GM12878 (cell line): ENCODE measurements around the gene PRKCZ. TPM values are rescaled to one million over a fixed set of nuclear protein-coding genes. Genes with fewer than 3 reads are reported as not detected.

Source experiments
- ATAC-seq: fragments of 200-7000 bp; cut with Tn5 transposase; 3 replicates; pipeline ENCODE4 v1.9.1; 2020; ENCODE audit warnings: mild to moderate bottlenecking, moderate library complexity
- BruUV-seq: library from RNA; stranded (reverse); fragments of 400-500 nt; replicated peaks from 2 replicates; lab custom pipeline; 2021; lab: Mats Ljungman, UMichigan
- CTCF ChIA-PET: fragments of 300-600 bp; sonication (Branson Sonifier 250); formaldehyde crosslinking; extraction: SDS; loops from one replicate; lab custom pipeline; 2021; ENCODE audit warnings: inconsistent platforms; lab: Yijun Ruan, JAX
- POLR2A ChIA-PET: fragments of 350-600 bp; formaldehyde crosslinking; extraction: SDS; loops from one replicate; lab custom pipeline; 2021; ENCODE audit warnings: inconsistent platforms; lab: Charles Lee
- RAD21 ChIA-PET: fragments of 300-600 bp; sonication (Branson Sonifier 250); formaldehyde crosslinking; loops from one replicate; lab custom pipeline; 2023; ENCODE audit warnings: antibody characterized with exemption; ENCODE audit not compliant: unreplicated experiment; lab: Charles Lee
- SMC1A ChIA-PET: fragments of 300-600 bp; sonication (Branson Sonifier 250); formaldehyde crosslinking; loops from one replicate; lab custom pipeline; 2023; ENCODE audit not compliant: unreplicated experiment, uncharacterized antibody; lab: Charles Lee
- DNase-seq: peaks from one replicate; pipeline ENCODE4 v3.0.0-alpha.2; 2011; ENCODE audit warnings: low read depth, low spot score
- FAIRE-seq: peaks from 3 replicates; lab custom pipeline; 2011; peaks lifted over from hg19 to GRCh38; lab: Jason Lieb, UNC
- H2AFZ ChIP-seq: 2 replicates; pipeline ENCODE4 v1.6.0; 2011; ENCODE audit warnings: low read depth, low read length, control low read depth; ENCODE audit not compliant: control insufficient read depth
- H3K27ac ChIP-seq: 2 replicates; pipeline ENCODE4 v1.5.1; 2011; ENCODE audit warnings: control low read depth; ENCODE audit not compliant: control insufficient read depth, insufficient read depth
- H3K27me3 ChIP-seq, 2 experiments: replicated peaks in 1 of 2; 2 replicates each; pipeline versions ENCODE4 v1.6.0 to v1.6.1; 2011; ENCODE audit warnings: low read length in 1 of 2; ENCODE audit not compliant: control insufficient read depth in 2 of 2, insufficient read depth in 2 of 2
- H3K36me3 ChIP-seq, 2 experiments: 2 replicates each; pipeline ENCODE4 v1.5.1; 2011; ENCODE audit warnings: low read length in 1 of 2; ENCODE audit not compliant: control insufficient read depth in 2 of 2, insufficient read depth in 2 of 2
- H3K4me1 ChIP-seq: 2 replicates; pipeline ENCODE4 v1.6.1; 2011; ENCODE audit warnings: mild to moderate bottlenecking, low read length, moderate library complexity, mixed read lengths; ENCODE audit not compliant: control insufficient read depth, insufficient read depth
- H3K4me2 ChIP-seq: 2 replicates; pipeline ENCODE4 v1.6.0; 2011; ENCODE audit warnings: control low read depth; ENCODE audit not compliant: control insufficient read depth, insufficient read depth
- H3K4me3 ChIP-seq: fragments of 200-600 bp; sonication (generic); 2 replicates; pipeline ENCODE4 v1.5.1; 2016
- H3K79me2 ChIP-seq: 2 replicates; pipeline ENCODE4 v1.6.0; 2011; ENCODE audit warnings: low read length; ENCODE audit not compliant: control insufficient read depth, insufficient read depth
- H3K9ac ChIP-seq: 2 replicates; pipeline ENCODE4 v1.8.0; 2011; ENCODE audit warnings: low read length, control low read depth, mixed read lengths; ENCODE audit not compliant: control insufficient read depth, insufficient read depth
- H3K9me3 ChIP-seq: replicated peaks from 3 replicates; pipeline ENCODE4 v1.5.1; 2011; ENCODE audit warnings: mild to moderate bottlenecking, low read length; ENCODE audit not compliant: control insufficient read depth, insufficient read depth
- H4K20me1 ChIP-seq: 2 replicates; pipeline ENCODE4 v1.6.0; 2011; ENCODE audit not compliant: control insufficient read depth, insufficient read depth
- ATF2 ChIP-seq: IDR thresholded peaks from 2 replicates; pipeline ENCODE4 v1.6.1; 2012; ENCODE audit warnings: low read length, inconsistent platforms
- BCL3 ChIP-seq: IDR thresholded peaks from 2 replicates; pipeline ENCODE4 v1.6.1; 2011; ENCODE audit warnings: borderline replicate concordance, low read depth, mild to moderate bottlenecking, moderate library complexity, low read length; ENCODE audit not compliant: insufficient read depth, poor library complexity, severe bottlenecking
- E2F8 ChIP-seq: fragments of 450-650 bp; IDR thresholded peaks from 2 replicates; pipeline ENCODE4 v1.6.1; 2018; ENCODE audit warnings: mild to moderate bottlenecking, low read depth, moderate library complexity; ENCODE audit not compliant: partially characterized antibody
- EGR1 ChIP-seq, 2 experiments: IDR thresholded peaks; 1 replicate in 1 of 2; 2 replicates in 1 of 2; pipeline ENCODE4 v1.6.1; 2011 to 2012; ENCODE audit warnings: low read depth in 2 of 2, low read length in 2 of 2, borderline replicate concordance in 1 of 2, mild to moderate bottlenecking in 1 of 2, moderate library complexity in 1 of 2
- EZH2 ChIP-seq: IDR thresholded peaks from 2 replicates; pipeline ENCODE4 v1.6.1; 2012; ENCODE audit warnings: low read depth, mild to moderate bottlenecking, control low read depth, inconsistent platforms, low read length, borderline replicate concordance; ENCODE audit not compliant: control insufficient read depth
- FOXK2 ChIP-seq: fragments of 450-650 bp; IDR thresholded peaks from 2 replicates; pipeline ENCODE4 v1.6.1; 2017; ENCODE audit warnings: mild to moderate bottlenecking, moderate library complexity
- HDAC2 ChIP-seq: fragments of 200-600 bp; sonication (generic); IDR thresholded peaks from 2 replicates; pipeline ENCODE4 v1.6.1; 2017
- MEF2B ChIP-seq: fragments of 450-650 bp; IDR thresholded peaks from 2 replicates; pipeline ENCODE4 v1.6.1; 2018; ENCODE audit warnings: mild to moderate bottlenecking, moderate library complexity; ENCODE audit not compliant: partially characterized antibody, poor library complexity, severe bottlenecking
- MTA2 ChIP-seq: fragments of 450-650 bp; IDR thresholded peaks from 2 replicates; pipeline ENCODE4 v1.6.1; 2016; ENCODE audit warnings: low read depth, mild to moderate bottlenecking, moderate library complexity
- MYC ChIP-seq: IDR thresholded peaks from 2 replicates; pipeline ENCODE4 v1.6.1; 2011; ENCODE audit warnings: mild to moderate bottlenecking, low read length, moderate library complexity, inconsistent platforms; ENCODE audit not compliant: insufficient read depth, insufficient replicate concordance, insufficient read length, severe bottlenecking
- PAX8 ChIP-seq: fragments of 450-650 bp; IDR thresholded peaks from 2 replicates; pipeline ENCODE4 v1.6.1; 2017; ENCODE audit warnings: mild to moderate bottlenecking, moderate library complexity
- RB1 ChIP-seq: fragments of 450-650 bp; formaldehyde crosslinking; IDR thresholded peaks from 2 replicates; pipeline ENCODE4 v1.6.1; 2017; ENCODE audit warnings: mild to moderate bottlenecking, borderline replicate concordance
- RFX5 ChIP-seq: IDR thresholded peaks from 2 replicates; pipeline ENCODE4 v1.6.1; 2011; ENCODE audit warnings: low read depth, low read length, improper control_type of control experiment
- RUNX3 ChIP-seq: IDR thresholded peaks from 2 replicates; pipeline ENCODE4 v1.6.1; 2012; ENCODE audit warnings: low read length, inconsistent platforms
- STAT1 ChIP-seq: fragments of 450-650 bp; conservative IDR thresholded peaks from 2 replicates; pipeline ENCODE4 v1.6.1; 2014; ENCODE audit warnings: antibody characterized with exemption, mild to moderate bottlenecking
- STAT3 ChIP-seq: IDR thresholded peaks from 2 replicates; pipeline ENCODE4 v1.6.1; 2011; ENCODE audit warnings: low read depth, low read length, improper control_type of control experiment
- USF2 ChIP-seq: IDR thresholded peaks from 2 replicates; pipeline ENCODE4 v1.6.1; 2011; ENCODE audit warnings: low read depth, low read length, improper control_type of control experiment, borderline replicate concordance
- WRNIP1 ChIP-seq: IDR thresholded peaks from 2 replicates; pipeline ENCODE4 v1.6.1; 2011; ENCODE audit warnings: low read depth, low read length, improper control_type of control experiment, borderline replicate concordance
- WGBS: methylation state at CpG from one replicate; pipeline ENCODE4 v1.1.6; 2016; ENCODE audit warnings: low lambda C conversion rate; ENCODE audit not compliant: insufficient replicate concordance, insufficient coverage; ENCODE audit errors: missing lambda C conversion rate; 5-methylcytosine and 5-hydroxymethylcytosine counted together
- in situ Hi-C: fragments of 300-500 bp; cut with MboI; formaldehyde crosslinking; loops from 9 replicates; pipeline ENCODE4 v1.14.3; 2018; ENCODE audit warnings: mixed read lengths
- intact Hi-C: fragments of 100-400 bp; cut with micrococcal nuclease; formaldehyde crosslinking; loops from one replicate; pipeline ENCODE4 v1.14.2; 2022; ENCODE audit not compliant: unreplicated experiment
- polyA plus RNA-seq, 11 experiments: library from polyadenylated mRNA; depleted of rRNA in 4 of 11; unstranded in 6 of 11; stranded (reverse) in 5 of 11; fragments of >200 nt; fragmentation: Nextera tagmentation in 4 of 11; fragmentation: Illumina TruSeq in 1 of 11; extraction: Ambion mirVana in 4 of 11; extraction: Trizol in 1 of 11; gene quantifications; 1 replicate in 1 of 11; 2 replicates in 10 of 11; pipeline versions ENCODE4 v1.2.1 to v1.2.3, GENCODE V29; 2011 to 2016; ENCODE audit warnings: inconsistent platforms in 2 of 11, missing spikeins in 2 of 11, low read depth in 1 of 11
- total RNA-seq, 4 experiments: library from RNA; depleted of rRNA in 3 of 4; stranded (reverse); fragments of >200 nt in 3 of 4; fragmentation: Illumina TruSeq in 1 of 4; extraction: Trizol in 1 of 4; gene quantifications; 2 replicates each; pipeline versions ENCODE4 v1.2.1 to v1.2.3, GENCODE V29; 2013 to 2021

The PRKCZ gene
- total and polyA plus RNA-seq, 10 of the 15 experiments (the other 5 are each of a cell fraction or from before 2014, with no cell fraction given): 0.05 to 1.9 (median 0.64) TPM; not detected in 1

- Histone ChIP-seq H3K27me3 (no peaks in the 10 kb centered on the region), H3K9me3 (peaks cover 4% of the 10 kb centered on the region; the same call in 1 of the 3 replicates), H3K27ac (no peak overlapping the region), H3K4me3 (no peak overlapping the region), H3K4me2 (no peak overlapping the region), H3K9ac (no peak overlapping the region), H3K36me3 (no peaks in the 10 kb centered on the region), H3K4me1 (no peaks in the 10 kb centered on the region), H4K20me1 (no peaks in the 10 kb centered on the region), H3K79me2 (no peaks in the 10 kb centered on the region), H2AFZ (no peak overlapping the region)
- ATAC-seq (no peak), FAIRE-seq (no peak), DNase-seq (no peak)
- SMC1A ChIA-PET: no interaction called here
- CTCF ChIA-PET: no interaction called here
- intact Hi-C loops (no loop called here), in situ Hi-C loops (no loop called here)
- BruUV-seq: no TSS peak
- RAD21 ChIA-PET: no interaction called here
- WGBS: 87% methylated on average over 38 of the region's 38 CpGs
- POLR2A ChIA-PET: no interaction called here
- no peak for TF ChIP-seq USF2
- no peak for TF ChIP-seq STAT1
- no peak for TF ChIP-seq RB1
- no peak for TF ChIP-seq STAT3
- TF ChIP-seq MYC: no peak
- TF ChIP-seq ATF2: no peak
- no peak for TF ChIP-seq MTA2
- TF ChIP-seq HDAC2: no peak
- TF ChIP-seq E2F8: no peak
- no peak for TF ChIP-seq FOXK2
- no peak for TF ChIP-seq BCL3
- no peak for TF ChIP-seq EZH2
- TF ChIP-seq PAX8: no peak
- no peak for TF ChIP-seq MEF2B
- no peak for TF ChIP-seq RFX5
- no peak for TF ChIP-seq RUNX3
- no peak for TF ChIP-seq WRNIP1
- no peak for TF ChIP-seq EGR1 (IDR thresholded peaks at IDR 0.05; ENCODE audit: borderline replicate concordance in 1 of 2, low read depth in 2 of 2, low read length in 2 of 2)
Observed at GRCh38 chr1:2074944-2075740, 24.9 kb downstream of the PRKCZ start.
